CD14-positive monocyte (primary cell): Measurements from ENCODE around the gene SH3BP5L. TPM values are rescaled to one million over a fixed set of nuclear protein-coding genes. Genes with fewer than 3 reads are reported as not detected.

ENCODE experiments used
- DNase-seq, 3 donors: peaks; one replicate each; pipeline ENCODE4 v3.0.0-alpha.2; 2011 to 2022
- H2AFZ ChIP-seq: 2 replicates; pipeline ENCODE4 v1.6.0; 2012; ENCODE audit warnings: mild to moderate bottlenecking, low read depth, low read length, inconsistent platforms; ENCODE audit not compliant: insufficient read depth, poor library complexity, severe bottlenecking
- H3K27ac ChIP-seq, 2 donors: 1 replicate in 1 of 2; 2 replicates in 1 of 2; pipeline ENCODE4 v1.5.1; 2012 to 2013; ENCODE audit warnings: low read length in 2 of 2, control low read depth in 1 of 2, inconsistent platforms in 1 of 2, low read depth in 1 of 2, mild to moderate bottlenecking in 1 of 2
- H3K27me3 ChIP-seq, 2 donors: one replicate each; pipeline versions ENCODE4 v1.6.0 to v1.6.1; 2011 to 2013; ENCODE audit warnings: low read length in 2 of 2; ENCODE audit not compliant: control insufficient read depth in 2 of 2, insufficient read depth in 2 of 2
- H3K36me3 ChIP-seq, 2 donors: replicated peaks in 1 of 2; 1 replicate in 1 of 2; 2 replicates in 1 of 2; pipeline versions ENCODE4 v1.5.1 to v1.6.1; 2012 to 2013; ENCODE audit warnings: low read length in 2 of 2, control low read depth in 1 of 2, inconsistent platforms in 1 of 2, mild to moderate bottlenecking in 1 of 2; ENCODE audit not compliant: insufficient read depth in 2 of 2, control insufficient read depth in 1 of 2
- H3K4me1 ChIP-seq, 2 donors: 1 replicate in 1 of 2; 2 replicates in 1 of 2; pipeline versions ENCODE4 v1.5.1 to v1.6.1; 2012 to 2013; ENCODE audit warnings: low read length in 2 of 2, control low read depth in 1 of 2, inconsistent platforms in 1 of 2, mild to moderate bottlenecking in 1 of 2, moderate library complexity in 1 of 2; ENCODE audit not compliant: insufficient read depth in 2 of 2, control insufficient read depth in 1 of 2
- H3K4me2 ChIP-seq: replicated peaks from 2 replicates; pipeline ENCODE3; 2012; ENCODE audit warnings: low read length, moderate library complexity, mild to moderate bottlenecking; ENCODE audit not compliant: poor library complexity, severe bottlenecking; ENCODE audit errors: extremely low read depth
- H3K4me3 ChIP-seq, 3 experiments: fragments of 200-600 bp in 1 of 3; sonication (generic) in 1 of 3; replicated peaks in 1 of 3; 1 replicate in 2 of 3; 2 replicates in 1 of 3; pipeline ENCODE4 v1.5.1; 2011 to 2013; ENCODE audit warnings: low read length in 3 of 3, mild to moderate bottlenecking in 3 of 3, control low read depth in 2 of 3, low read depth in 2 of 3, inconsistent platforms in 1 of 3, moderate library complexity in 1 of 3
- H3K79me2 ChIP-seq: 2 replicates; pipeline ENCODE4 v1.6.0; 2012; ENCODE audit warnings: mild to moderate bottlenecking, control low read depth, inconsistent platforms, low read length, moderate library complexity; ENCODE audit not compliant: insufficient read depth
- H3K9ac ChIP-seq: 2 replicates; pipeline ENCODE4 v1.6.0; 2017; ENCODE audit warnings: low read length, mild to moderate bottlenecking; ENCODE audit not compliant: insufficient read depth, poor library complexity, severe bottlenecking
- H3K9me3 ChIP-seq, 2 donors: replicated peaks in 1 of 2; 1 replicate in 1 of 2; 2 replicates in 1 of 2; pipeline versions ENCODE4 v1.5.1 to v1.6.1; 2012 to 2013; ENCODE audit warnings: low read length in 2 of 2, control low read depth in 1 of 2; ENCODE audit not compliant: control insufficient read depth in 1 of 2, insufficient read depth in 1 of 2
- H4K20me1 ChIP-seq: 2 replicates; pipeline ENCODE4 v1.6.0; 2012; ENCODE audit warnings: mild to moderate bottlenecking, low read length, control low read depth, moderate library complexity; ENCODE audit not compliant: insufficient read depth
- H3K27ac Mint-ChIP-seq, 7 donors: one replicate each; pipeline ENCODE4 v1.8.0; 2020; ENCODE audit warnings: mild to moderate bottlenecking in 7 of 7, mixed read lengths in 7 of 7, moderate library complexity in 6 of 7, inconsistent platforms in 2 of 7
- H3K27me3 Mint-ChIP-seq, 3 donors: one replicate each; pipeline ENCODE4 v1.8.0; 2021 to 2022; ENCODE audit warnings: low read depth in 3 of 3, mild to moderate bottlenecking in 3 of 3, mixed read lengths in 3 of 3, moderate library complexity in 3 of 3, inconsistent platforms in 1 of 3
- H3K36me3 Mint-ChIP-seq, 2 donors: one replicate each; pipeline ENCODE4 v1.8.0; 2020; ENCODE audit warnings: mixed read lengths in 2 of 2, inconsistent platforms in 1 of 2, mild to moderate bottlenecking in 1 of 2
- H3K4me1 Mint-ChIP-seq: one replicate; pipeline ENCODE4 v1.8.0; 2020; ENCODE audit warnings: mild to moderate bottlenecking, mixed read lengths
- H3K4me3 Mint-ChIP-seq, 2 donors: one replicate each; pipeline ENCODE4 v1.8.0; 2020; ENCODE audit warnings: mild to moderate bottlenecking in 2 of 2, mixed read lengths in 2 of 2, moderate library complexity in 1 of 2
- H3K9me3 Mint-ChIP-seq, 7 donors: one replicate each; pipeline ENCODE4 v1.8.0; 2020 to 2022; ENCODE audit warnings: mixed read lengths in 7 of 7, mild to moderate bottlenecking in 6 of 7, moderate library complexity in 6 of 7, inconsistent platforms in 2 of 7
- WGBS: methylation state at CpG from one replicate; pipeline ENCODE4 v1.1.5; 2013; ENCODE audit warnings: missing lambda C conversion rate; ENCODE audit not compliant: insufficient coverage; 5-methylcytosine and 5-hydroxymethylcytosine counted together
- intact Hi-C, 2 donors: fragments of 100-400 bp; cut with micrococcal nuclease; formaldehyde crosslinking; loops; one replicate each; pipeline versions ENCODE4 v1.15.0 to v1.15.1; 2023
- polyA plus RNA-seq, 3 donors: library from polyadenylated mRNA; depleted of rRNA in 1 of 3; unstranded in 2 of 3; stranded (reverse) in 1 of 3; fragments of 300-500 nt in 2 of 3; fragments of >200 nt in 1 of 3; fragmentation: Illumina TruSeq in 2 of 3; gene quantifications; 1 replicate in 2 of 3; 2 replicates in 1 of 3; pipeline ENCODE4 v1.2.3, GENCODE V29; 2012 to 2021
- TF ChIP-seq, protein P1 (sequence below): fragments of 200-600 bp; IDR thresholded peaks from one replicate; pipeline ENCODE4 v1.8.0; 2022; ENCODE audit warnings: antibody characterized with exemption, mild to moderate bottlenecking

The SH3BP5L gene
- polyA plus RNA-seq, 3 donors: 4.0 to 15.7 (median 4.3) TPM

DNA sequence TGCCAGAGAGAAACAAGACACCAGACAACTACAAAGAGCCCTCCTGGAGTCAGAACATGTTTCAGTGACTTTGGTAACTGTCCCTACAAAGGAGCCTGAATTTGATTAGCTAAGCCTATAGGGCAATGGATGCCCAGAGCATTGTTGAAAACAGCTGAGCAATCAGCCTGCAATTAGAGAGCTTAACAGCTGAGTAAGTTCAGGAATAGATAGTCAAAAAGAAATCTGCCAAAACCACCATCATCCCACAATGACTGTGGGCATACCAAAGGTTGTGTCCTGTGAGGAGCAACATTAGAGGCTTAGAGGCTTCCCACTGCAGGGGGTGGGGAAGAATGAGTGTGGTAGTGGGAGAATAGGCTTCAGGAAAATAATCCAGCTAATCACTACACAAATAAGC lies 32.1 kb downstream of the SH3BP5L start:
- Mint-ChIP-seq H3K4me3 (no peak overlapping the region), H3K4me1 (peaks cover 38% of the 10 kb centered on the region), H3K9me3 (peaks cover 2 to 13% (median 8%) of the 10 kb centered on the region in 7 donors), H3K27me3 (no peaks in the 10 kb centered on the region), H3K27ac (peak overlapping the region in 1 of 7 donors; percentile 49), H3K36me3 (peaks cover 0 to 4% of the 10 kb centered on the region in 2 donors)
- no peak overlapping the region for H3K4me3 ChIP-seq
- no peak overlapping the region for H2AFZ ChIP-seq
- no peaks in the 10 kb centered on the region for H3K27me3 ChIP-seq
- no peak overlapping the region for H3K4me2 ChIP-seq
- no peak overlapping the region for H3K9ac ChIP-seq
- H4K20me1 ChIP-seq: no peaks in the 10 kb centered on the region
- peaks cover 0 to 5% of the 10 kb centered on the region in 2 donors for H3K9me3 ChIP-seq
- TF ChIP-seq, protein P1, sequence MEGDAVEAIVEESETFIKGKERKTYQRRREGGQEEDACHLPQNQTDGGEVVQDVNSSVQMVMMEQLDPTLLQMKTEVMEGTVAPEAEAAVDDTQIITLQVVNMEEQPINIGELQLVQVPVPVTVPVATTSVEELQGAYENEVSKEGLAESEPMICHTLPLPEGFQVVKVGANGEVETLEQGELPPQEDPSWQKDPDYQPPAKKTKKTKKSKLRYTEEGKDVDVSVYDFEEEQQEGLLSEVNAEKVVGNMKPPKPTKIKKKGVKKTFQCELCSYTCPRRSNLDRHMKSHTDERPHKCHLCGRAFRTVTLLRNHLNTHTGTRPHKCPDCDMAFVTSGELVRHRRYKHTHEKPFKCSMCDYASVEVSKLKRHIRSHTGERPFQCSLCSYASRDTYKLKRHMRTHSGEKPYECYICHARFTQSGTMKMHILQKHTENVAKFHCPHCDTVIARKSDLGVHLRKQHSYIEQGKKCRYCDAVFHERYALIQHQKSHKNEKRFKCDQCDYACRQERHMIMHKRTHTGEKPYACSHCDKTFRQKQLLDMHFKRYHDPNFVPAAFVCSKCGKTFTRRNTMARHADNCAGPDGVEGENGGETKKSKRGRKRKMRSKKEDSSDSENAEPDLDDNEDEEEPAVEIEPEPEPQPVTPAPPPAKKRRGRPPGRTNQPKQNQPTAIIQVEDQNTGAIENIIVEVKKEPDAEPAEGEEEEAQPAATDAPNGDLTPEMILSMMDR: no peak
- peaks cover 23 to 35% of the 10 kb centered on the region in 2 donors for H3K4me1 ChIP-seq
- no peak overlapping the region for H3K27ac ChIP-seq
- H3K36me3 ChIP-seq: no peaks in the 10 kb centered on the region
- H3K79me2 ChIP-seq: no peaks in the 10 kb centered on the region
- intact Hi-C loops: no loop called here
- DNase-seq: no peak

DNA sequence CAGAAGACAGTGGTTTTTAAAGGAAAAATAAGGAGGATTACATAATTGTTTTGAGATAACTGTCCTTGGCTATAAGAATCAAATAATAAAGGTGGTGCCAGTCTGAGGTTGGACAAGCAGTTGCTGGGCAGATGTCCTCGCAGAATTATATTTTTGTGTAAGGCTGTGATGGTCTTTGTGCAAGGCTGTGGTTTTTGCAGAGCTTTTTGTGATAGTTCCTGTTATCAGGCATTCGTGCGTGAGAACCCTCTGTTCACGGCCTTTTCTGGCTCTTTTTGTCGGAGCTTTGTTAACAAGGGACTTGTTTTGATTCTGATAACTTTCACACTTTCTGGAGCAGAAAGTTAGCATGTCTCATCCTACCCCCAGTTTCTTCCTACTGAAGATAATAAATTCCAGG lies 33.4 kb downstream of the SH3BP5L start:
- WGBS: 0% methylated on average over 1 of the region's 5 CpGs
- H3K4me2 ChIP-seq: peak overlapping the region; percentile 1
- peak; percentile 56 to 72 (median 65) for DNase-seq
- peaks cover 0 to 5% of the 10 kb centered on the region in 2 donors for H3K9me3 ChIP-seq
- no peaks in the 10 kb centered on the region for H4K20me1 ChIP-seq
- H2AFZ ChIP-seq: peak overlapping the region; percentile 27
- Mint-ChIP-seq H3K9me3 (peaks cover 2 to 15% (median 8%) of the 10 kb centered on the region in 7 donors), H3K4me3 (no peak overlapping the region), H3K27me3 (no peaks in the 10 kb centered on the region), H3K36me3 (peaks cover 0 to 4% of the 10 kb centered on the region in 2 donors), H3K4me1 (peaks cover 34% of the 10 kb centered on the region), H3K27ac (peak overlapping the region in 6 of 7 donors; percentile 2 to 85 (median 76))
- H3K27me3 ChIP-seq: no peaks in the 10 kb centered on the region
- H3K9ac ChIP-seq: no peak overlapping the region
- H3K4me3 ChIP-seq: no peak overlapping the region
- peaks cover 21 to 30% of the 10 kb centered on the region in 2 donors for H3K4me1 ChIP-seq
- H3K36me3 ChIP-seq: no peaks in the 10 kb centered on the region
- peak overlapping the region; percentile 26 to 70 for H3K27ac ChIP-seq
- TF ChIP-seq, protein P1: no peak
- intact Hi-C loops: no loop called here
- H3K79me2 ChIP-seq: no peaks in the 10 kb centered on the region
